NCI-H460 (cell line): ENCODE data around the gene NEURL1B. TPM values are rescaled to one million over a fixed set of nuclear protein-coding genes. Genes with fewer than 3 reads are reported as not detected.

Source experiments
- DNase-seq: peaks from one replicate; pipeline ENCODE4 v3.0.0-alpha.2; 2016; ENCODE audit warnings: low read depth; ENCODE audit errors: extremely low read depth
- total RNA-seq: library from RNA; depleted of rRNA; stranded (reverse); fragments of >200 nt; shearing (Covaris generic); gene quantifications from 2 replicates; pipeline ENCODE4 v1.2.3, GENCODE V29; 2014

The NEURL1B gene
- total RNA-seq, 1 experiment from 2014 or later: 2.3 TPM

GRCh38 chr5:172607213-172607793 is 33.8 kb upstream of the NEURL1B start:
- DNase-seq: no peak

DNA sequence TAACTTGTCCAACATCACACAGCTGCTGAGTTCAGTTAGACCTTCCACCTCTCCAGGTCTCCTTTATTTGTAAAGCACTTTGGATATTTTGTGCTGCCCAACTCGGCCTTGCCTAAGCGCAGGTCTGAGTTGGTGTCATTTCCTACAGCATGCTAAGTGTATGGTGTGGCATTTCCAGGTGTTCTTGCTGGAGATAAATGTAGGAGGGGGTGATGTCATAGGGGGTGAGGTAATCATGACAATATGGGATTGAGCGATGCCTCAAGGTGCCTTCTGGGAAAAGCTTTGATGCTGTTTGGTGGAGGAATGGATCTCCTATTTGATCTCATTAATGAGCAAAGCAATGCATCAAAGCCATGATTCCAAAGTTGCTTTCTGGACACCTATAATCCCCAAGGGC is 32.3 kb upstream of the NEURL1B start:
- no peak for DNase-seq

DNA sequence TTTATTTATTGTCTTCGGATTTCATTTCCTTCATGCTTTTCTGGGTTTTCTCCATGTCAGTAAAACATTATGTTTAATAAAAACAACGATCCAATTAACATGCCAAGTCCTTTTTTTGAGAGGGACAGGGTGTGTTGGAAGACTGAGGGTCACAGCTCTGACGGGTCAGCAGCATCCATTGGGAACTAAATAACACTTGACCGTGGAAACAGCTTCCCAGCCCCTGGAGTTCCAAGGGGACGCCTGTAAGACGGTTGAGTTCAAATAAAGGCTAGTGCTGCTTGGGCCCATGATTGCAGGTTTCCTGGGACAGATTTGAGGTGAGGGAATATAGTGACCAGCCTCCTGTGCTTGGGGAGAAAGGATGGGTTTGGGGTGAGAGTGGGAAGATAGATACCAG is 30.4 kb upstream of the NEURL1B start:
- DNase-seq: no peak

- no peak for DNase-seq
Measured at GRCh38 chr5:172611913-172612312, 29.1 kb upstream of the NEURL1B start.

GRCh38 chr5:172612771-172613170 is 28.3 kb upstream of the NEURL1B start:
- no peak for DNase-seq

DNA sequence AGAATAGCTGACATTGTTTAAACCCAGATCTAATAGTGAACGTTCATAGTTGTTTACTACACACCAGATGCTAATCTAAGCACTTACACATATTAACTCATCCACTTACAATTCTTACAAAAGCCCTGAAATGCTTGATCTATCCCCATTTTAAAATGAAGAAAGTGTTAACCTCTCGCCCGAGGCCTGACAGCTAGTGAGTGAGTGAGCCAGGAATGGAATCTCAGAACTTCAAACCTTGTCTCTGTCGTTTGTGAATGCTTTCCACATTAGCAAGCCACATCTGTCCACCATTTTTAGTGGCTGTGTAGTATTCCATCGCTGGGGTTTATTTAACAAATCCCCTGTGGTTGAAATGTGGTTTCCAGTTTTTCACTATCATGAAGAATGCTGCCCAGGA is 24.9 kb upstream of the NEURL1B start:
- DNase-seq: no peak

GRCh38 chr5:172616730-172617129 is 24.3 kb upstream of the NEURL1B start:
- DNase-seq: no peak

GRCh38 chr5:172617817-172618216 is 23.2 kb upstream of the NEURL1B start:
- no peak for DNase-seq

GRCh38 chr5:172618574-172619365 is 22.3 kb upstream of the NEURL1B start:
- DNase-seq: no peak

GRCh38 chr5:172620506-172620905 is 20.6 kb upstream of the NEURL1B start:
- no peak for DNase-seq

DNA sequence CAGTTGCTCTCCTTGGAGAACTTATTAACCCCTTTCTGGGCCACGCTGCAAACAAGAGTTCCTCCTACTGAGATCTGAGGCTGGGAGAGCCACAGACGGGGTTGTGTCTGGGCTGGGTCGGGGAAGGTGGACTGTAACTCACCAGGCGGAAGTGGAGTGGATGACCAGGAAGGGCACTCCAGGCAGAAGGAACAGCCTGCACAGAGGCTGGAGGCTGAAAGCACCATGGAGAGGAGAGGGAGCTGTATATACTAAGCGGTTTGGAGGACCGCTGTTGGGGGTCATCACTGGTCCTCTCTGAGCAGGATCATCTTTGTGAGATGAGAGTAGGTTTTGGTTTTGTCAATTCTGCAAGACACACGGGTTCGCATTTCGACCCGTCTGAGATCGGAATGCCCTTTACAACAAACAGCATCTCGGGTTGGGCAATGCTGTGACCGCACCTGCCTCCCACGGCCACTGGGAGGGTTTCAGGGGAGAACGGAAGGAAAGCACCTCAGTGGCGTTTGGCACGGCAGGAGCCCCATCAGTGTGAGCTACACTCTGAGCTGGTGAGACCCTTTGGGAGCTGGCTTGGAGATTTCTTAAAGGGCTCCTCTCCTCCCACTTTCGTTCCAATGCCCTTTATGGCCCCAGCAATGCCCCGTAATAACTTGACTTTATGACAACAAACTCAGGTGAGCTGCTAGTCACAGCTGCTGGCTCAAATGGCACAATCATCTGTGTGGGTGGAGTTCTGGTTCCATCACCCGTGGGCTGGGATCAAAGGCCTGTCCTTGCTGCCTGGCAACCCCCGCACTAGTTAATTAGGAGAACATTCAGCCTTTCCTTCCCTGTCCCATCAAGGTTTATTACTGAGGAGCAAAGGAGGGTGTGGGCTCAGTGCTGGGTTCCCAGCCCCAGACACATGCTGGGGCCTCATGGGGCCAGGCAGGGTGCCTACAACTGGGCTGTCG is 18.7 kb upstream of the NEURL1B start:
- DNase-seq: no peak

GRCh38 chr5:172623313-172623980 is 17.6 kb upstream of the NEURL1B start:
- no peak for DNase-seq

DNA sequence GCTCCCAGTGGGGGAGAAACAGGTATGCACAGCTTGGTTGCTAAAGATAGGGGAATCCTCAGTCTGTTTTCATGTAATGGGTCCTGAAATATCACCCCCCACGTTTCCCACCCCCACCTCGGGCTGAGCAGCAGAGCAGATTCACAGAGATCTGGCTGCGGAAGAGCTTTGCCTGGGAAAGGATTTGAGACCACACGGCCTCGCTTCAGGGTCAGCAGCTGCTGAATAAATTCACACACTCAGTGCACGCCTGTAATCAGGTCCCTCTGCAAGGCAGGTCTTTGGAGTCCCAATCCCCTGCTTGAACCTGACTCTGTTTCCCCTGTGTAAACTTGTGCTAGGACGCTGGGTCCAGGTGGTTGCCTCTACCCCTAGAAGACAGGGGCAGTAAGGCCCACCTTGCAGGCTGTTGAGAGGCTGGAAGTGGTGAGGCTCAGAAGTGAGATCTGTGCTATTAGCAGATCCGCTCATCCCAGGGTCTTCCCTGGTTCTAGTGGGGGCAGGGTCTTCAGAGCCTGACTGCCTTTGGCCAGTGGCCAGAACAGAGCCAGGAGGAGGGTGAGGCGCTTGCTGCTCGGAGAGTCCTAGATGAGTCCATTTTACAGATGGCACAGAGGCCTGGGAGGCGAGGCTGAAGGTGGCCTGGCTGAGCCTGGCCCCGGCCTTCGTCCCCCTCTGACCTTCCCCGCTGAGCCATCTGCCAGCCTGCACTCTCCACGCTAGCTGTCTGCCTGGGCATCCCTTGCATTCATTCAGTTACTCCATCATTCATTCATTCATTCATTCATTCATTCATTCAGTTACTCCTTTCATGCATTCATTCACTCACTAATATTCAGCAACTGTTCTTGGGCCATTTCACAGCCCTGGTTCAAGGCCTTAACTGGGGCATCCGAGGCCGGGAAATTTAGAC is 16.7 kb upstream of the NEURL1B start:
- DNase-seq: no peak

DNA sequence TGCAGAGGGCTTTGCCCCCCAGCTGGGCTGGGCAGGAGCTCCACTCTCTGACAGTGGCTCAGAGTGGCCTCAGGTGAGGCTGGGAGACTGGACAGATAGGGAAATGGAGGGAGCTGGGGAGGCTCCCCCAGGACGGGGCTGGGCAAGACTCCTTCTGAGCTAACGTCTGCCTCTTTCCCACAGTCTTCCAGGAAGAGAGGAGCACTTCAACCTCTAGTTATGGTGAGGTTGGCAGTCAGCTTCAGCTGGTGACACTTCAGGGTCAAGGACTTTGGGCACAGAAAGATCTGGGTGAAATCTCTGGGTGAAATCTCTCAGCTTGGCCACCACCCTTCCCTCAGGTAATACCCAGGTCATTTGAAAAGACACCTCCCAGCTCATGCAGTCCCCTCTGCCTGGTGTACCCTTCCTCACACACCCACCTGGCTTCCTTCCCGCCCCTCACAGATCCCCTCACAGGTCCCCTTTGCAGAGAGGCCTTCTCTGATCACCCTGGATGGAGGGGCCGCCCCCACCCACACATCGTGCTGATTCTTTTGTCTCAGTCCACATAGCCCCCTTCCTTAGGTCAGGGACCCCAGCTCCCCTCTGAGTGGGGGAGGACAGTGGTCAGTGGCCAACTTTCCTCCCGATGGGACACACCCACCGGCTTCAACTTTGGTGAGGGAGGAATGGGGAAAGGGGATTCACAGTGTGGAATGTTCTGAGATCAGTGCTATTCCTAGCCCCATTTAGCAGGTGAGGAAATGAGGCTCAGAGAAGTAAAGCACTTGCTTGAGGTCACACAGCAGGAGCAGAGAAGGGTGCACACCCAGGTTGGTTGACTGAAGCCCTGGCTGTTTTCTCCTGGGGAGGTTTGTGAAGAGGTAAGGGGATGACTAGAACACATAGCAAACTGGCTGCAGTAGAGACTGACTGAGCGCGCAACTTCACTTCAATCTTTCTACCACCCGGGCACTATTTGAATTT is 15.8 kb upstream of the NEURL1B start:
- no peak for DNase-seq

GRCh38 chr5:172626031-172626581 is 15.0 kb upstream of the NEURL1B start:
- DNase-seq: no peak

GRCh38 chr5:172630082-172630481 is 11.0 kb upstream of the NEURL1B start:
- DNase-seq: no peak

GRCh38 chr5:172630482-172630881 is 10.6 kb upstream of the NEURL1B start:
- no peak for DNase-seq

DNA sequence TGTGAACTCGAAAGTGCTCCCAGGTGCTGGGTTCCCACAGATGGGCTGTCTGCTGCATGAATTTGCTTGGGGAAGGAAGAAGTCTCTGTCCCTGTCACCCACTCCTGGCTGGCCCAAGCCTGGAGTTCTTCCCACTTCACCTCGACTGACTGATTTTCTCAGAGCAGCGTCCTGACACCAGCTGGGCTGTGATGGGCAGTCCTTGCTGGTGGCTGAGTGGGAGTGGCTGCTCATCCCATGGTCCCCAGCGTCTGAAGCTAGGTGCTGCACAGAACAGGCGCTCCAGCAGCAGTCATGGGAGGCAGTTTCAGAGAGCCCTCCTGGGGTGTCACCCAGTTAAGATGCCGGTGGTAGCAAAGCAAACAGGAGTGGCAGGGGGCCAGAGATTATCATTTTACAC is 10.1 kb upstream of the NEURL1B start:
- no peak for DNase-seq
